ENCODE measurements around the gene MSTO1. TPM values are rescaled to one million over a fixed set of nuclear protein-coding genes. Genes with fewer than 3 reads are reported as not detected.
"Not testable (repeated sequence)": the region's sequence is repeated elsewhere in the genome, so short reads cannot be mapped to it uniquely, and the experiment has no call there.

MSTO1 gene
- total RNA-seq, 4 donors from 2014 or later = 16.8 to 50.9 (median 18.4) TPM

DNA sequence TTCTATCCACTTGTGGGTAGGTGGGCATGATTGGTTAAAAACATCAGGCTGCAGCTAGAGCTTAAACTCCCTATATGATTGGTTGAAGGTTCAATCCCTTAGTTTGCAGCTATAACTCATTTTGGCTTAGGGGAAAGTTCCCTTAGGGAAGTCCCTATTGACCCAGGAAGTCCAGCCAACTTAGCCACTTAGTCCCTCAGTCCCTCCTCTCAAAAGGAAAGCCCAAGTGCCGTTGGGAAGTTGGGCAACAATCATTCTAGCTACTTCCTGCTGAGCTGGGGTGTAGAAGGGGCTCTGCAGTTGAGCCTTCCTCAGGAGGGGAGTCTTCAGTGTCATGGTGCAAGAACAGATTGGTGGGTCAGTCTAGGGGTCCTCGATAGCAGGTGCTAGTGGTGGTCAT lies 12.2 kb downstream of the MSTO1 start:
- no peak for TF ChIP-seq CTCF (IDR thresholded peaks at IDR 0.05)
- DNase-seq (ENCODE audit: low spot score) (no peak), ATAC-seq (ENCODE audit: low FRiP score) (no peak)

DNA sequence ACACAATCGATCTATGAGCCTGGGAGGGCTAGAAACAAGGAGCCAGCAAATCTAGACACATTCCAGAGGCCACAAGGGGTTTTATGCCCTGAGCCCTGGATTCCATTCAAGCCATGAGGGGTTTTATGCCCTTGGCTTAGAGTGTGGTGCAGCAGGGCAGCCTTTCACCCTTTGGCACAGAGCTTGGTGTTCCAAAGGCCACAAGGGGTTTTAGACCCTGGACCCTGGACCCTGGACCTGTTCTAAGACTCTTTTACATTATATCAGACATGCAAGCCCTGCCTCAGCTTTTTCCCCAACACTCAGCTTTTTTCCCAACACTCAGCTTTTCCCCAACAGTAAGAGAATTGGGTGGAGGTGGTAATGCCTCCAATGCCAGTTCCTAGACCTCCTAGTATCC lies 13.3 kb downstream of the MSTO1 start:
- no peak for ATAC-seq (ENCODE audit: low FRiP score)
- TF ChIP-seq CTCF (IDR thresholded peaks at IDR 0.05) = no peak
- no peak for DNase-seq (ENCODE audit: low spot score)

GRCh38 chr1:155626428-155626827 lies 16.4 kb downstream of the MSTO1 start:
- not testable (repeated sequence) for DNase-seq (ENCODE audit: low spot score); ATAC-seq (ENCODE audit: low FRiP score)

GRCh38 chr1:155636397-155637153 lies 26.6 kb downstream of the MSTO1 start:
- DNase-seq (ENCODE audit: low spot score) = no peak
- no peak for ATAC-seq (ENCODE audit: low FRiP score)
- TF ChIP-seq CTCF (IDR thresholded peaks at IDR 0.05) = no peak

DNA sequence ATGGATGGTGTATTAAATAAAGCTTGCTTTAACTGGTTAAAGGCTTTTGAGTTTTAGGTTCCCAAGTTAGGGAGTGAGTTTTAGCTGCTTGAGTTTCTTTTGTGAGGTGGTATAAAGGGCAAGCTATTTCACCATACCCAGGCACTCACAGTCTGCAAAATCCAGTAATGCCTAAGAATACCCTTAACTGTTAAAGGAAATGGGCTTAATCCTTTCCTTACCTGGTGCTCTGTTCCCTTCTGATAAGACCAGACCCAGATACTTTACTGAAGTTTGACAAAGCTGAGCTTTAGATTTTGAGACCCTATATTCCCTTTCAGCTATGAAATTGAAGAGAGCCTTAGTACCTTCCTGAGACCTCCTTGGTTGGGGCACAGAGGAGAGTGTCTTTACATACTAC lies 30.3 kb downstream of the MSTO1 start:
- no peak for ATAC-seq (ENCODE audit: low FRiP score)
- no peak for TF ChIP-seq CTCF (IDR thresholded peaks at IDR 0.05)
- DNase-seq (ENCODE audit: low spot score) = no peak

DNA sequence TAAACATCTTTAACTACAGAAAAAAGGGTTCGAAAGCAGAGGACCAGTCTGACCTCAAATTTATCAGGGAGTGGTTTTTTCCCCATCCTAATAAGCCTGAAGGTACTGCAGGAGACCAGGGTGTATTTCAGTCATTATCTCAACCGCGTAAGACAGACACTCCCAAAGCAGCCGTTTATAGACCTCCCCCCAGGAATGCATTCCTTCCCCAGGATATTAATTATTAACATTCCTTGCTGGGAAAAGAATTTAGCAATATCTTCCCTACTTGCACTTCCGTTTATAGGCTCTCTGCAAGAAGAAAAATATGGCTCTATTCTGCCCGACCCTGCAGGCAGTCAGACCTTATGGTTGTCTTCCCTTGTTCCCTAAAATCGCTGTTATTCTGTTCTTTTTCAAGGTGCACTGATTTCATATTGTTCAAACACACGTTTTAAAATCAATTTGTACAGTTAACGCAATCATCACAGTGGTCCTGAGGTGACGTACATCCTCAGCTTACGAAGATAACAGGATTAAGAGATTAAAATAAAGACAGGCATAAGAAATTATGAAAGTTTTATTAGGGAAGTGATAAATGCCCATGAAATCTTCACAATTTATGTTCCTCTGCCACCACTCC lies 32.7 kb downstream of the MSTO1 start:
- not testable (repeated sequence) for DNase-seq (ENCODE audit: low spot score); ATAC-seq (ENCODE audit: low FRiP score)

GRCh38 chr1:155643230-155643629 lies 33.2 kb downstream of the MSTO1 start:
- ATAC-seq (ENCODE audit: low FRiP score) (no peak), DNase-seq (ENCODE audit: low spot score) (no peak)
- TF ChIP-seq CTCF (IDR thresholded peaks at IDR 0.05) = no peak

- no peak for TF ChIP-seq CTCF (IDR thresholded peaks at IDR 0.05)
- no peak for DNase-seq (ENCODE audit: low spot score)
- no peak for ATAC-seq (ENCODE audit: low FRiP score)
Measured at GRCh38 chr1:155645034-155645598, 35.1 kb downstream of the MSTO1 start.
